ENCODE results near the gene GAS2L2. TPM values are rescaled to one million over a fixed set of nuclear protein-coding genes. Genes with fewer than 3 reads are reported as not detected.

GAS2L2 gene
- total and polyA plus RNA-seq, 4 donors, result not detected

DNA sequence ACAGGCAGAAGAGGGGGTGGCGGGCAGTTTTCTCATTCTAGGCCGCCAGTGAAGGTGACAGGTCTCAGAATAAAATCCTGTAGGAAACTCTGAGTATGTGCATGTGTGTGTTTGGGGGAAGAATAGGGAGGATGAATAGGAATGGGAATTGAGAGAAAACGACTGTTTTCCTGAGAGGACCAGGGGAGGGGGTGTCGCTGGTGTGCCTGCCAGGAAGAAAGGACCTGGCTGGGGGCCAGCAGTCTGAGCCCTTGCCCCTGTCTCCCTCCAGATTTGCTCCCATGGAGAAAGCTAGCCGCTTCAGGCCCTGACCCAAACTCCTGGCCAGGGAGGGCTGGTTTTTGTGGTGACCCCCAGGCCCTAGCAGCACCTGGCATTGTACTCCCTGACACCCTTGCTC lies 22.0 kb upstream of the GAS2L2 start:
- Histone ChIP-seq H3K9ac (ENCODE audit: low read depth in 1 of 2, low read length in 2 of 2) (no peak overlapping the region), H3K27me3 (ENCODE audit: control insufficient read depth in 4 of 4, insufficient read depth in 4 of 4, low read length in 3 of 4) (no peaks in the 10 kb centered on the region), H3K9me3 (ENCODE audit: control insufficient read depth in 4 of 4, low read length in 3 of 4) (no peaks in the 10 kb centered on the region), H3K27ac (ENCODE audit: low read depth in 1 of 2, low read length in 2 of 2) (no peak overlapping the region), H3K36me3 (ENCODE audit: control insufficient read depth in 4 of 4, insufficient read depth in 3 of 4, low read depth in 1 of 4, low read length in 3 of 4) (no peaks in the 10 kb centered on the region), H3K4me3 (ENCODE audit: low read depth in 1 of 3, low read length in 3 of 3) (no peak overlapping the region), H3K4me1 (ENCODE audit: control insufficient read depth in 4 of 4, insufficient read depth in 4 of 4, low read length in 3 of 4) (peaks cover 0 to 3% (median 1%) of the 10 kb centered on the region in 4 donors)
- WGBS, result 79% methylated on average over 5 of the region's 5 CpGs
- no peak for DNase-seq (ENCODE audit: low spot score)
- TF ChIP-seq, protein P1, sequence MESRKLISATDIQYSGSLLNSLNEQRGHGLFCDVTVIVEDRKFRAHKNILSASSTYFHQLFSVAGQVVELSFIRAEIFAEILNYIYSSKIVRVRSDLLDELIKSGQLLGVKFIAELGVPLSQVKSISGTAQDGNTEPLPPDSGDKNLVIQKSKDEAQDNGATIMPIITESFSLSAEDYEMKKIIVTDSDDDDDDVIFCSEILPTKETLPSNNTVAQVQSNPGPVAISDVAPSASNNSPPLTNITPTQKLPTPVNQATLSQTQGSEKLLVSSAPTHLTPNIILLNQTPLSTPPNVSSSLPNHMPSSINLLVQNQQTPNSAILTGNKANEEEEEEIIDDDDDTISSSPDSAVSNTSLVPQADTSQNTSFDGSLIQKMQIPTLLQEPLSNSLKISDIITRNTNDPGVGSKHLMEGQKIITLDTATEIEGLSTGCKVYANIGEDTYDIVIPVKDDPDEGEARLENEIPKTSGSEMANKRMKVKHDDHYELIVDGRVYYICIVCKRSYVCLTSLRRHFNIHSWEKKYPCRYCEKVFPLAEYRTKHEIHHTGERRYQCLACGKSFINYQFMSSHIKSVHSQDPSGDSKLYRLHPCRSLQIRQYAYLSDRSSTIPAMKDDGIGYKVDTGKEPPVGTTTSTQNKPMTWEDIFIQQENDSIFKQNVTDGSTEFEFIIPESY (IDR thresholded peaks at IDR 0.05), result no peak
- TF ChIP-seq YY1 (IDR thresholded peaks at IDR 0.05) (no peak), FOXA1 (IDR thresholded peaks at IDR 0.05) (no peak)

DNA sequence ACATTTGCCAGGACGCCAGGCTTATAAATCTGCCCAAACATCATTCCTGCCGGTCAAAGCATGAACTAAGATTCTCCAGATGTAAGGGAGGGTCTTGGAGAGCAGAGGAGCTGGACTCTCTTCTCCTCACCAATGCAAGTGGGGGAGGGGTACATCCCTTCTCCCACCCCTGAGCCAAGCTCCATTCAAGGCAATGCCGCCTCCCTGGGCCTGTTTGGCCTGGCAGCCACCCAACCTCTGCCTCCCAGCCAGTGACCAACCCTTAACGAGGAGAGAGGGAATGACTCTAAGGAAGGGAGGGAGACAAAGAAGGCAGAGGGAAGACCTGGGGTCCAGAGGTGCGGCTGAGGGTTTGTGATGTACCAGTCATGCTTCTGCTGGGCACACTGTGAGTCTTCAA lies 21.5 kb upstream of the GAS2L2 start:
- TF ChIP-seq FOXA2 (IDR thresholded peaks at IDR 0.05) (no peak), FOXA1 (IDR thresholded peaks at IDR 0.05) (no peak), GABPA (IDR thresholded peaks at IDR 0.05 in 1 of 2, conservative IDR thresholded peaks at IDR 0.05 in 1 of 2) (no peak)
- TF ChIP-seq, protein P2, sequence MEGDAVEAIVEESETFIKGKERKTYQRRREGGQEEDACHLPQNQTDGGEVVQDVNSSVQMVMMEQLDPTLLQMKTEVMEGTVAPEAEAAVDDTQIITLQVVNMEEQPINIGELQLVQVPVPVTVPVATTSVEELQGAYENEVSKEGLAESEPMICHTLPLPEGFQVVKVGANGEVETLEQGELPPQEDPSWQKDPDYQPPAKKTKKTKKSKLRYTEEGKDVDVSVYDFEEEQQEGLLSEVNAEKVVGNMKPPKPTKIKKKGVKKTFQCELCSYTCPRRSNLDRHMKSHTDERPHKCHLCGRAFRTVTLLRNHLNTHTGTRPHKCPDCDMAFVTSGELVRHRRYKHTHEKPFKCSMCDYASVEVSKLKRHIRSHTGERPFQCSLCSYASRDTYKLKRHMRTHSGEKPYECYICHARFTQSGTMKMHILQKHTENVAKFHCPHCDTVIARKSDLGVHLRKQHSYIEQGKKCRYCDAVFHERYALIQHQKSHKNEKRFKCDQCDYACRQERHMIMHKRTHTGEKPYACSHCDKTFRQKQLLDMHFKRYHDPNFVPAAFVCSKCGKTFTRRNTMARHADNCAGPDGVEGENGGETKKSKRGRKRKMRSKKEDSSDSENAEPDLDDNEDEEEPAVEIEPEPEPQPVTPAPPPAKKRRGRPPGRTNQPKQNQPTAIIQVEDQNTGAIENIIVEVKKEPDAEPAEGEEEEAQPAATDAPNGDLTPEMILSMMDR (IDR thresholded peaks at IDR 0.05; ENCODE audit: low read depth, low read length, missing input control), result no peak
- TF ChIP-seq, protein P3, sequence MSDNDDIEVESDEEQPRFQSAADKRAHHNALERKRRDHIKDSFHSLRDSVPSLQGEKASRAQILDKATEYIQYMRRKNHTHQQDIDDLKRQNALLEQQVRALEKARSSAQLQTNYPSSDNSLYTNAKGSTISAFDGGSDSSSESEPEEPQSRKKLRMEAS (IDR thresholded peaks at IDR 0.05), result no peak
- no peak for DNase-seq (ENCODE audit: low spot score)
- H3K27me3 ChIP-seq (ENCODE audit: control insufficient read depth in 4 of 4, insufficient read depth in 4 of 4, low read length in 3 of 4), result no peaks in the 10 kb centered on the region
- H3K9ac ChIP-seq (ENCODE audit: low read depth in 1 of 2, low read length in 2 of 2), result no peak overlapping the region
- no peaks in the 10 kb centered on the region for H3K36me3 ChIP-seq (ENCODE audit: control insufficient read depth in 4 of 4, insufficient read depth in 3 of 4, low read depth in 1 of 4, low read length in 3 of 4)
- H3K4me1 ChIP-seq (ENCODE audit: control insufficient read depth in 4 of 4, insufficient read depth in 4 of 4, low read length in 3 of 4), result peaks cover 0 to 3% (median 1%) of the 10 kb centered on the region in 4 donors
- H3K4me3 ChIP-seq (ENCODE audit: low read depth in 1 of 3, low read length in 3 of 3), result no peak overlapping the region
- 62% methylated on average over 5 of the region's 5 CpGs for WGBS
- H3K27ac ChIP-seq (ENCODE audit: low read depth in 1 of 2, low read length in 2 of 2), result no peak overlapping the region
- H3K9me3 ChIP-seq (ENCODE audit: control insufficient read depth in 4 of 4, low read length in 3 of 4), result no peaks in the 10 kb centered on the region

DNA sequence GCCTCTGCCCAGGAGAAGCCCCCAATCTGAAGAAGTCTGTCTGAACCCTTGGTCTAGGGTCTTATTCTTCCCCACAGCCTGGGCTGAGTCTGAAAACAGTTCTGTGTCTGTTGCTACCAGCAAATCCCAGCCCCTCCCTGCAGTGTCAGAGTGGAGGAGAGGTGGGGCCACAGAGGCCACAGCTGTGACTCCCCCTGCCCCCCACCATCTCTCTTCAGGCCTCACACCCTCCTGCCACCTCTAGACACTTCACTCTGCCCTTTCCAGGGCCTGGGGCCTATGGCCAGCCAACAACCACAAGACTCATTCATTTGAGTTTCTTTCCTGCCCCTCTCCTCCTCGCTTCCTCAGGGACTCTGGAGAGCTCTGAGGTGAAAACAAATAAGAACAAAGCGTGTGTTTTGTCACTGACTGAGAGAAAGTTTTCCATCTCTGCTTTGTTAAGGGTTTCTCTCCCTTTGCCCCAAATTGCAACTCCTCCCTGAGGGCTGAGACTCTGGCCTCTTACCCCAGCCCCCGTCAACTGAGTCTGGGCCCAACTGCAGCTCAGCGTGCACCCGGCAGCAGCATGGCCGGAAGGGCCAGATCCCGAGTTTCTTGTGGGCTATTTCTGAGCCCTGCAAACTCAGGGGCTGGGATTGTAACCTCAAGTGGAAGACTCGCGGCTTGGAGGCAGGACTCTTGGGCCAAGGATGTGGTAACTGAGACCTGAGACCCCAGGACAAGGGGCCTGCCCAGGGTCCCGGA lies 20.8 kb upstream of the GAS2L2 start:
- peaks cover 0 to 3% (median 1%) of the 10 kb centered on the region in 4 donors for H3K4me1 ChIP-seq (ENCODE audit: control insufficient read depth in 4 of 4, insufficient read depth in 4 of 4, low read length in 3 of 4)
- H3K9ac ChIP-seq (ENCODE audit: low read depth in 1 of 2, low read length in 2 of 2), result no peak overlapping the region
- WGBS, result 84% methylated on average over 10 of the region's 10 CpGs
- no peak for DNase-seq (ENCODE audit: low spot score)
- H3K27me3 ChIP-seq (ENCODE audit: control insufficient read depth in 4 of 4, insufficient read depth in 4 of 4, low read length in 3 of 4), result no peaks in the 10 kb centered on the region
- TF ChIP-seq RAD21 (IDR thresholded peaks at IDR 0.05) (no peak), EGR1 (IDR thresholded peaks at IDR 0.05; ENCODE audit: low read depth in 2 of 2) (no peak), FOXA1 (IDR thresholded peaks at IDR 0.05) (no peak), YY1 (IDR thresholded peaks at IDR 0.05) (no peak), HNF4G (IDR thresholded peaks at IDR 0.05) (no peak), JUND (IDR thresholded peaks at IDR 0.05) (no peak), GABPA (IDR thresholded peaks at IDR 0.05 in 1 of 2, conservative IDR thresholded peaks at IDR 0.05 in 1 of 2) (no peak), NR2F2 (IDR thresholded peaks at IDR 0.05) (no peak), HNF4A (conservative IDR thresholded peaks at IDR 0.05) (no peak), RXRA (IDR thresholded peaks at IDR 0.05) (no peak), SP1 (IDR thresholded peaks at IDR 0.05) (no peak)
- TF ChIP-seq, protein P3 (IDR thresholded peaks at IDR 0.05), result no peak
- TF ChIP-seq, protein P4, sequence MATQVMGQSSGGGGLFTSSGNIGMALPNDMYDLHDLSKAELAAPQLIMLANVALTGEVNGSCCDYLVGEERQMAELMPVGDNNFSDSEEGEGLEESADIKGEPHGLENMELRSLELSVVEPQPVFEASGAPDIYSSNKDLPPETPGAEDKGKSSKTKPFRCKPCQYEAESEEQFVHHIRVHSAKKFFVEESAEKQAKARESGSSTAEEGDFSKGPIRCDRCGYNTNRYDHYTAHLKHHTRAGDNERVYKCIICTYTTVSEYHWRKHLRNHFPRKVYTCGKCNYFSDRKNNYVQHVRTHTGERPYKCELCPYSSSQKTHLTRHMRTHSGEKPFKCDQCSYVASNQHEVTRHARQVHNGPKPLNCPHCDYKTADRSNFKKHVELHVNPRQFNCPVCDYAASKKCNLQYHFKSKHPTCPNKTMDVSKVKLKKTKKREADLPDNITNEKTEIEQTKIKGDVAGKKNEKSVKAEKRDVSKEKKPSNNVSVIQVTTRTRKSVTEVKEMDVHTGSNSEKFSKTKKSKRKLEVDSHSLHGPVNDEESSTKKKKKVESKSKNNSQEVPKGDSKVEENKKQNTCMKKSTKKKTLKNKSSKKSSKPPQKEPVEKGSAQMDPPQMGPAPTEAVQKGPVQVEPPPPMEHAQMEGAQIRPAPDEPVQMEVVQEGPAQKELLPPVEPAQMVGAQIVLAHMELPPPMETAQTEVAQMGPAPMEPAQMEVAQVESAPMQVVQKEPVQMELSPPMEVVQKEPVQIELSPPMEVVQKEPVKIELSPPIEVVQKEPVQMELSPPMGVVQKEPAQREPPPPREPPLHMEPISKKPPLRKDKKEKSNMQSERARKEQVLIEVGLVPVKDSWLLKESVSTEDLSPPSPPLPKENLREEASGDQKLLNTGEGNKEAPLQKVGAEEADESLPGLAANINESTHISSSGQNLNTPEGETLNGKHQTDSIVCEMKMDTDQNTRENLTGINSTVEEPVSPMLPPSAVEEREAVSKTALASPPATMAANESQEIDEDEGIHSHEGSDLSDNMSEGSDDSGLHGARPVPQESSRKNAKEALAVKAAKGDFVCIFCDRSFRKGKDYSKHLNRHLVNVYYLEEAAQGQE (IDR thresholded peaks at IDR 0.05), result no peak
- no peak overlapping the region for H3K27ac ChIP-seq (ENCODE audit: low read depth in 1 of 2, low read length in 2 of 2)
- H3K9me3 ChIP-seq (ENCODE audit: control insufficient read depth in 4 of 4, low read length in 3 of 4), result no peaks in the 10 kb centered on the region
- H3K36me3 ChIP-seq (ENCODE audit: control insufficient read depth in 4 of 4, insufficient read depth in 3 of 4, low read depth in 1 of 4, low read length in 3 of 4), result no peaks in the 10 kb centered on the region
- H3K4me3 ChIP-seq (ENCODE audit: low read depth in 1 of 3, low read length in 3 of 3), result no peak overlapping the region
